ENCODE measurements around the gene DUSP22. TPM values are rescaled to one million over a fixed set of nuclear protein-coding genes. Genes with fewer than 3 reads are reported as not detected.

DUSP22 gene
- total and polyA plus RNA-seq, 2 of the 8 experiments (the other 6 are each of a cell fraction or from before 2014, with no cell fraction given) = 15.5 to 32.4 TPM

- Histone ChIP-seq H2AK5ac (ENCODE audit: low read depth, low read length) (no peak overlapping the region), H3K79me1 (ENCODE audit: low read depth, low read length) (no peaks in the 10 kb centered on the region), H3K9me3 (ENCODE audit: insufficient read depth in 2 of 2, low read depth in 1 of 2, low read length in 1 of 2) (peaks cover 17 to 18% of the 10 kb centered on the region in 2 experiments; a peak in 3 of 4 replicates), H4K8ac (ENCODE audit: extremely low read depth, insufficient read depth, low read length) (no peak overlapping the region), H2BK15ac (ENCODE audit: low read length) (no peak overlapping the region), H2BK120ac (replicated peaks; ENCODE audit: low read depth, low read length) (no peak overlapping the region), H4K91ac (replicated peaks; ENCODE audit: insufficient read length, low read length) (no peak overlapping the region), H3K4me1 (replicated peaks in 1 of 4; ENCODE audit: control insufficient read depth in 3 of 4, insufficient read depth in 4 of 4, low read length in 3 of 4) (no peaks in the 10 kb centered on the region), H3K4me2 (ENCODE audit: insufficient read depth in 1 of 2, low read depth in 2 of 2, low read length in 2 of 2) (no peak overlapping the region), H2AFZ (ENCODE audit: low read length) (no peak overlapping the region), H2BK5ac (ENCODE audit: low read depth, low read length) (no peak overlapping the region), H3K18ac (ENCODE audit: extremely low read depth, low read length) (no peak overlapping the region), H3K4me3 (ENCODE audit: extremely low read depth in 1 of 4, insufficient read depth in 2 of 4, low read depth in 3 of 4, low read length in 4 of 4) (no peak overlapping the region), H3K4ac (replicated peaks; ENCODE audit: insufficient read length, low read depth, low read length) (no peak overlapping the region), H2BK20ac (ENCODE audit: low read length) (no peak overlapping the region), H3K23ac (ENCODE audit: insufficient read length) (no peak overlapping the region), H3K36me3 (ENCODE audit: control insufficient read depth in 2 of 4, insufficient read depth in 4 of 4, low read length in 3 of 4) (no peaks in the 10 kb centered on the region), H3K9ac (replicated peaks in 1 of 4; ENCODE audit: extremely low read depth in 1 of 4, low read depth in 3 of 4, low read length in 3 of 4) (no peak overlapping the region), H3K27ac (ENCODE audit: low read depth, low read length) (no peak overlapping the region), H4K5ac (ENCODE audit: insufficient read length, low read depth, low read length) (no peak overlapping the region), H3K23me2 (ENCODE audit: low read depth, low read length) (no peaks in the 10 kb centered on the region), H3K14ac (ENCODE audit: insufficient read length) (no peak overlapping the region), H3K56ac (replicated peaks; ENCODE audit: insufficient read length, low read depth, low read length) (no peak overlapping the region), H4K20me1 (replicated peaks in 1 of 2; ENCODE audit: control insufficient read depth in 1 of 2, insufficient read depth in 2 of 2, low read length in 2 of 2) (no peaks in the 10 kb centered on the region), H3K27me3 (replicated peaks in 1 of 4; ENCODE audit: control insufficient read depth in 3 of 4, extremely low read depth in 1 of 4, insufficient read depth in 3 of 4, low read length in 3 of 4) (peaks cover 0 to 9% (median 7%) of the 10 kb centered on the region in 4 experiments; a peak in 4 of 7 replicates), H2BK12ac (ENCODE audit: low read depth, low read length) (no peak overlapping the region), H3K79me2 (ENCODE audit: control insufficient read depth in 1 of 2, insufficient read depth in 2 of 2, low read length in 2 of 2) (no peaks in the 10 kb centered on the region)
- ChIA-PET CTCF (ENCODE audit: partially characterized antibody) (interaction anchor here (1.0 to 2.2 kb wide), 9 partner anchors 11 to 195 kb away, joined by 3 to 7 read pairs (median 5); no protein-coding TSS in a partner anchor), POLR2A (ENCODE audit: partially characterized antibody) (no interaction called here)
- WGBS, 2 experiments (ENCODE audit: extremely low coverage in 1 of 2, insufficient coverage in 1 of 2, insufficient read length in 1 of 2, insufficient replicate concordance in 2 of 2, low coverage in 1 of 2, low lambda C conversion rate in 2 of 2, missing lambda C conversion rate in 1 of 2) = 87% methylated on average over 6 of the region's 6 CpGs; no CpG with 5 or more reads in 1 of the 2 experiments
- TF ChIP-seq MAX (IDR thresholded peaks at IDR 0.05) = no peak
- TF ChIP-seq CEBPB (IDR thresholded peaks at IDR 0.05; ENCODE audit: low read depth, low read length) = no peak
- no peak for TF ChIP-seq POU5F1 (IDR thresholded peaks at IDR 0.05; ENCODE audit: low read depth, low read length)
- no peak for TF ChIP-seq CREB1 (IDR thresholded peaks at IDR 0.05)
- no peak for TF ChIP-seq CBX5 (IDR thresholded peaks at IDR 0.05; ENCODE audit: low read depth, low read length)
- no peak for TF ChIP-seq SRF (IDR thresholded peaks at IDR 0.05; ENCODE audit: low read depth, low read length)
- DNase-seq (ENCODE audit: low read depth in 1 of 2, low spot score in 2 of 2) (no peak), FAIRE-seq (no peak)
Observed at GRCh38 chr6:384898-385297, 92.6 kb downstream of the DUSP22 start.
